Measurements from ENCODE around the gene PROS1.
"Not testable (repeated sequence)": the region's sequence is repeated elsewhere in the genome, so short reads cannot be mapped to it uniquely, and the experiment has no call there.

The PROS1 gene

GRCh38 chr3:93969443-93969842 lies 4.3 kb downstream of the PROS1 start:
- no peak for DNase-seq (ENCODE audit: low spot score)

GRCh38 chr3:93965106-93965505 lies 8.6 kb downstream of the PROS1 start:
- not testable (repeated sequence) for DNase-seq (ENCODE audit: low spot score)

GRCh38 chr3:93962798-93963197 lies 10.9 kb downstream of the PROS1 start:
- DNase-seq (ENCODE audit: low spot score), result no peak

- no peak for DNase-seq (ENCODE audit: low spot score)
Measured at GRCh38 chr3:93961489-93961888, 12.2 kb downstream of the PROS1 start.

- DNase-seq (ENCODE audit: low spot score), result no peak
Measured at GRCh38 chr3:93961026-93961425, 12.7 kb downstream of the PROS1 start.

GRCh38 chr3:93949958-93950357 lies 23.7 kb downstream of the PROS1 start:
- DNase-seq (ENCODE audit: low spot score), result not testable (repeated sequence)

- DNase-seq (ENCODE audit: low spot score), result not testable (repeated sequence)
Measured at GRCh38 chr3:93937485-93937884, 36.2 kb downstream of the PROS1 start.

GRCh38 chr3:93936549-93936948 lies 37.1 kb downstream of the PROS1 start:
- no peak for DNase-seq (ENCODE audit: low spot score)

- no peak for DNase-seq (ENCODE audit: low spot score)
Measured at GRCh38 chr3:93934366-93935046, 39.2 kb downstream of the PROS1 start.

GRCh38 chr3:93931597-93932229 lies 42.0 kb downstream of the PROS1 start:
- no peak for DNase-seq (ENCODE audit: low spot score)

GRCh38 chr3:93930041-93930440 lies 43.7 kb downstream of the PROS1 start:
- DNase-seq (ENCODE audit: low spot score), result no peak

GRCh38 chr3:93926789-93927188 lies 46.9 kb downstream of the PROS1 start:
- no peak for DNase-seq (ENCODE audit: low spot score)

- no peak for DNase-seq (ENCODE audit: low spot score)
Measured at GRCh38 chr3:93924491-93924890, 49.2 kb downstream of the PROS1 start.

- DNase-seq (ENCODE audit: low spot score), result no peak
Measured at GRCh38 chr3:93923006-93923405, 50.7 kb downstream of the PROS1 start.

- not testable (repeated sequence) for DNase-seq (ENCODE audit: low spot score)
Measured at GRCh38 chr3:93917546-93918029, 56.1 kb downstream of the PROS1 start.

- not testable (repeated sequence) for DNase-seq (ENCODE audit: low spot score)
Measured at GRCh38 chr3:93913623-93914022, 60.1 kb downstream of the PROS1 start.

- no peak for DNase-seq (ENCODE audit: low spot score)
Measured at GRCh38 chr3:93911206-93911605, 62.5 kb downstream of the PROS1 start.

- DNase-seq (ENCODE audit: low spot score), result no peak
Measured at GRCh38 chr3:93910097-93910496, 63.6 kb downstream of the PROS1 start.

GRCh38 chr3:93907132-93907531 lies 66.6 kb downstream of the PROS1 start:
- DNase-seq (ENCODE audit: low spot score), result no peak

- DNase-seq (ENCODE audit: low spot score), result no peak
Measured at GRCh38 chr3:93906245-93906644, 67.5 kb downstream of the PROS1 start.

GRCh38 chr3:93904568-93904967 lies 69.1 kb downstream of the PROS1 start:
- DNase-seq (ENCODE audit: low spot score), result no peak

GRCh38 chr3:93878250-93879017 lies 95.3 kb downstream of the PROS1 start:
- not testable (repeated sequence) for DNase-seq (ENCODE audit: low spot score)

- DNase-seq (ENCODE audit: low spot score), result not testable (repeated sequence)
Measured at GRCh38 chr3:93877427-93877826, 96.3 kb downstream of the PROS1 start.
